Natural killer cell (primary cell): ENCODE results near the gene CDH23. TPM values are rescaled to one million over a fixed set of nuclear protein-coding genes. Genes with fewer than 3 reads are reported as not detected.

Source experiments
- ATAC-seq, 3 donors: fragments of 150-1000 bp in 2 of 3; fragments of 200-7000 bp in 1 of 3; cut with Tn5 transposase; 1 replicate in 1 of 3; 2 replicates in 2 of 3; pipeline ENCODE4 v1.10.0; 2021; ENCODE audit warnings: mild to moderate bottlenecking in 2 of 3, moderate library complexity in 2 of 3
- DNase-seq, 2 donors: peaks; one replicate each; pipeline versions ENCODE4 v3.0.0 to v3.0.0-alpha.2; 2013 to 2021; ENCODE audit warnings: mixed read lengths in 1 of 2
- H3K27ac ChIP-seq: one replicate; pipeline ENCODE4 v1.5.1; 2013; ENCODE audit warnings: mild to moderate bottlenecking, low read length
- H3K27me3 ChIP-seq: one replicate; pipeline ENCODE4 v1.6.1; 2013; ENCODE audit warnings: low read length; ENCODE audit not compliant: control insufficient read depth, insufficient read depth
- H3K36me3 ChIP-seq: one replicate; pipeline ENCODE4 v1.6.1; 2013; ENCODE audit warnings: low read length; ENCODE audit not compliant: control insufficient read depth, insufficient read depth
- H3K4me1 ChIP-seq: one replicate; pipeline ENCODE4 v1.6.1; 2013; ENCODE audit warnings: low read length; ENCODE audit not compliant: control insufficient read depth, insufficient read depth
- H3K4me3 ChIP-seq: one replicate; pipeline ENCODE4 v1.5.1; 2013; ENCODE audit warnings: low read length
- H3K9me3 ChIP-seq: one replicate; pipeline ENCODE4 v1.6.1; 2013; ENCODE audit warnings: low read length; ENCODE audit not compliant: control insufficient read depth, insufficient read depth
- H3K27ac Mint-ChIP-seq, 2 donors: one replicate each; pipeline ENCODE4 v1.8.0; 2022; ENCODE audit warnings: mild to moderate bottlenecking in 2 of 2, mixed read lengths in 2 of 2, moderate library complexity in 1 of 2
- H3K27me3 Mint-ChIP-seq, 2 donors: one replicate each; pipeline ENCODE4 v1.8.0; 2022; ENCODE audit warnings: low read depth in 2 of 2, mixed read lengths in 2 of 2
- H3K36me3 Mint-ChIP-seq: one replicate; pipeline ENCODE4 v1.8.0; 2022; ENCODE audit warnings: mixed read lengths
- H3K4me1 Mint-ChIP-seq, 2 donors: one replicate each; pipeline ENCODE4 v1.8.0; 2022; ENCODE audit warnings: mixed read lengths in 2 of 2
- H3K4me3 Mint-ChIP-seq: one replicate; pipeline ENCODE4 v1.8.0; 2022; ENCODE audit warnings: mild to moderate bottlenecking, moderate library complexity, mixed read lengths
- H3K9me3 Mint-ChIP-seq, 2 donors: one replicate each; pipeline ENCODE4 v1.8.0; 2022; ENCODE audit warnings: mixed read lengths in 2 of 2
- WGBS: methylation state at CpG from one replicate; pipeline ENCODE4 v1.1.7; 2013; ENCODE audit warnings: missing lambda C conversion rate; ENCODE audit not compliant: insufficient coverage; 5-methylcytosine and 5-hydroxymethylcytosine counted together
- intact Hi-C: fragments of 100-400 bp; cut with micrococcal nuclease; formaldehyde crosslinking; loops from one replicate; pipeline ENCODE4 v1.14.2; 2022
- total RNA-seq, 4 donors: library from RNA; stranded (reverse); fragments of 120-200 nt in 1 of 4; gene quantifications; one replicate each; pipeline versions ENCODE4 v1.2.3 to v1.2.4, GENCODE V29; 2013 to 2022
- TF ChIP-seq, protein P1 (sequence below): fragments of 200-600 bp; IDR thresholded peaks from one replicate; pipeline ENCODE4 v1.8.0; 2022; ENCODE audit warnings: antibody characterized with exemption

CDH23 gene
- total RNA-seq, 3 donors from 2014 or later (not counting 1 experiment from before 2014, with no cell fraction given): 1.2 to 6.0 (median 4.3) TPM

DNA sequence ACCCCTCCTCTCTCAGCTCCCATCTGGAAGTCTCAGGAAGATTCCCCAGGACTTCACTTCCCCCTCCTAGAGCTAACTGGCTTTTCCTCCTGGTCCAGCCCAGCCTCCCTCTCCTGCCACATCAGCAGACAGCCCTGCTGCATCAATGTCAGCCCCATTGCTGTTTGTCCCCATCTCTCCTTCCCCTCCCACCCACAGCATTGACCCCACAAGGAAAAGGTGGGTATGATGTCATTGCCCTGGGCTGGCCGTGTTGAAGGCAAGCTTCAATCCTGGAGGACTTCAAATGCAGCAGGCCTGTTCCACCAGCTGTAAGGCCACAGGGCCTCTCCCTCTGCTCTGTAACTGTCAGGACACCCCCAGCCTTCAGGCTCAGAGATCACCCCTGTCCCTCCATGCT lies 256.3 kb downstream of the CDH23 start:
- TF ChIP-seq, protein P1, sequence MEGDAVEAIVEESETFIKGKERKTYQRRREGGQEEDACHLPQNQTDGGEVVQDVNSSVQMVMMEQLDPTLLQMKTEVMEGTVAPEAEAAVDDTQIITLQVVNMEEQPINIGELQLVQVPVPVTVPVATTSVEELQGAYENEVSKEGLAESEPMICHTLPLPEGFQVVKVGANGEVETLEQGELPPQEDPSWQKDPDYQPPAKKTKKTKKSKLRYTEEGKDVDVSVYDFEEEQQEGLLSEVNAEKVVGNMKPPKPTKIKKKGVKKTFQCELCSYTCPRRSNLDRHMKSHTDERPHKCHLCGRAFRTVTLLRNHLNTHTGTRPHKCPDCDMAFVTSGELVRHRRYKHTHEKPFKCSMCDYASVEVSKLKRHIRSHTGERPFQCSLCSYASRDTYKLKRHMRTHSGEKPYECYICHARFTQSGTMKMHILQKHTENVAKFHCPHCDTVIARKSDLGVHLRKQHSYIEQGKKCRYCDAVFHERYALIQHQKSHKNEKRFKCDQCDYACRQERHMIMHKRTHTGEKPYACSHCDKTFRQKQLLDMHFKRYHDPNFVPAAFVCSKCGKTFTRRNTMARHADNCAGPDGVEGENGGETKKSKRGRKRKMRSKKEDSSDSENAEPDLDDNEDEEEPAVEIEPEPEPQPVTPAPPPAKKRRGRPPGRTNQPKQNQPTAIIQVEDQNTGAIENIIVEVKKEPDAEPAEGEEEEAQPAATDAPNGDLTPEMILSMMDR: no peak
- H3K27me3 ChIP-seq: no peaks in the 10 kb centered on the region
- WGBS: 78% methylated on average over 1 of the region's 1 CpG
- intact Hi-C loops: no loop called here
- Mint-ChIP-seq H3K27me3 (no peaks in the 10 kb centered on the region), H3K9me3 (no peaks in the 10 kb centered on the region), H3K27ac (no peak overlapping the region), H3K4me1 (no peaks in the 10 kb centered on the region), H3K4me3 (no peak overlapping the region), H3K36me3 (no peaks in the 10 kb centered on the region)
- ATAC-seq (no peak), DNase-seq (no peak)
- H3K36me3 ChIP-seq: no peaks in the 10 kb centered on the region
- H3K27ac ChIP-seq: no peak overlapping the region
- peaks cover 7% of the 10 kb centered on the region for H3K4me1 ChIP-seq
- no peak overlapping the region for H3K4me3 ChIP-seq
- no peaks in the 10 kb centered on the region for H3K9me3 ChIP-seq

DNA sequence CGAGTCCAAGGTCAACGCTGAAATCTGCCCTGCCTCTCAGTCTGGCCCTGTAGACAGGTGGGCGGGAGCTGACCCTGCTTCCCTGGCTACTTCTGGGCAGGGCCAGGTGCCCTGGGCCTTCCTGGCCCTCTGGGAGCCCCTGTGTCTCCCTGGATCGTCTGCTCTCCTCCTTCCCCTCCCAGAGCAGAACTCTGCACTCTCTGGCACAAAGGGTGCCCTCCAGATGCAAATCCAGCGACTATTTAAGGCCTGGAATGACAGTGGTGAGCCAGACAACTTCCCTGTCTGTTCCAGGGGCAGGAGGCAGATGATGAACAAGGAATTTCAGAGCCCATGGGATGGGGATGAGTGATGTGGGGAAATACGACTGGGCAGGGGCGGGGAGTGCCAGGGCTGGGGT lies 259.5 kb downstream of the CDH23 start:
- no peak for DNase-seq
- H3K36me3 Mint-ChIP-seq: no peaks in the 10 kb centered on the region
- intact Hi-C loops: no loop called here
- Histone ChIP-seq H3K27me3 (no peaks in the 10 kb centered on the region), H3K4me1 (no peaks in the 10 kb centered on the region), H3K36me3 (no peaks in the 10 kb centered on the region), H3K4me3 (no peak overlapping the region), H3K9me3 (no peaks in the 10 kb centered on the region), H3K27ac (no peak overlapping the region)
- no peaks in the 10 kb centered on the region for H3K9me3 Mint-ChIP-seq
- no peak overlapping the region for H3K4me3 Mint-ChIP-seq
- WGBS: 87% methylated on average over 7 of the region's 7 CpGs
- no peaks in the 10 kb centered on the region for H3K27me3 Mint-ChIP-seq
- H3K27ac Mint-ChIP-seq: no peak overlapping the region
- no peaks in the 10 kb centered on the region for H3K4me1 Mint-ChIP-seq
- TF ChIP-seq, protein P1: no peak
- ATAC-seq: no peak

DNA sequence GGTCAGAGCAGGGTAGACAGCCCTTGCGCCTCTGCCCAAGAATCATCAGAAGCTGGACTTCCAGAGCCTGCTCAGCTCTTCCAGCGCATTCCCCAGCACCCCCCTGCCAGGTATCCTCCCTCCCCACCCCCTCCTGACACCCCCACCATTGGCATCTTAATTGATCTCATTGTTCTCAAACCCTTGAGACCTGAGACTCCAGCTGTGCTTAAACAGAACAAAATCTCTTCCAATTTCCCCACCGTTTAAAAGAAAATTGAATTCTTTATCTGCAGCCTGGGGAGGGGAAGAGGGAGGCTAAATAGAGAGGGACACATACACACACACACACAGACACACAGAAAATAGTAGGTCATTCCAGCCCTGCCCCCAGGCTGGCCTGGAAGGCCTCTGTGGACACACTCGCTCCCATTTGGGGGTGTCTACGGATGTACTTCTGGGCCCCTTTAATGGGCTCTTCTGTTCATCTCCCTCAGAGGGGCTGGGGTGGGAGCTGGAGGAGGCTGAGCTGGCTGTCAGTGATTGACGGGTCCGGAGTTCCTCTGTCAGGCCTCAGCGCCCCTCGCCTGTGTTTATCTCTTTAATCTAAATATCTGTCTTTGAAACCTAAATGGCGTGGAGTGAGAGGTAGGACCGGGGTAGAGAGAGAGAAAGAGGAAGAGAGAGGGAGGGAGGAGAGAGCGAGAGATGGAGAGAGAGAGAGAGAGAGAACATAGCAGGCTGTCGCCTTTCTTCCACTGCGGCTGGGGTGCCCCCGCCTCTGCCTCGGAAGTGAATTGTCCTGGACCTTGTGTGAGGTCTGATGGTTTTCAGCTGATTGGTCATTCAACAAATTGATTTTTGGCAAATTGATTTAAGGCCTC lies 261.1 kb downstream of the CDH23 start:
- H3K36me3 ChIP-seq: no peaks in the 10 kb centered on the region
- no peaks in the 10 kb centered on the region for H3K4me1 Mint-ChIP-seq
- no peaks in the 10 kb centered on the region for H3K9me3 ChIP-seq
- ATAC-seq: no peak
- no peaks in the 10 kb centered on the region for H3K36me3 Mint-ChIP-seq
- H3K27ac ChIP-seq: no peak overlapping the region
- DNase-seq: no peak
- 69% methylated on average over 12 of the region's 16 CpGs for WGBS
- no peaks in the 10 kb centered on the region for H3K9me3 Mint-ChIP-seq
- H3K27me3 Mint-ChIP-seq: no peaks in the 10 kb centered on the region
- no peak overlapping the region for H3K27ac Mint-ChIP-seq
- no peaks in the 10 kb centered on the region for H3K27me3 ChIP-seq
- no peak overlapping the region for H3K4me3 ChIP-seq
- TF ChIP-seq, protein P1: no peak
- intact Hi-C loops: no loop called here
- no peak overlapping the region for H3K4me3 Mint-ChIP-seq
- no peaks in the 10 kb centered on the region for H3K4me1 ChIP-seq

DNA sequence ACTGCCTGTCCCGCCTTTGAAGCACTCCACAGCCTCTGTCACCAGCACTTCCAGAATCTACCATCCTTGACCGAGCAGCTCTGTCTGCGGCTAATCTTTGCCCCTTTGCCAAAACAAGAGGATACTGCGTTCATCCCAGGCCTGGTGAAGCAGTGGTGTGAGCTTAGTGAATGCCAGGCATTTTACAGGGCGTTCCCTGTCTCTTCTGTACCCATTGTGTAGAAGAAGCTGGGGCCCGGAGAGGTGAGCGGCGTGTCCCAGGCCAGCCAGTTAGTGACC lies 261.7 kb downstream of the CDH23 start:
- Histone ChIP-seq H3K4me1 (no peaks in the 10 kb centered on the region), H3K4me3 (no peak overlapping the region), H3K9me3 (no peaks in the 10 kb centered on the region), H3K27me3 (no peaks in the 10 kb centered on the region), H3K27ac (no peak overlapping the region), H3K36me3 (no peaks in the 10 kb centered on the region)
- no peaks in the 10 kb centered on the region for H3K36me3 Mint-ChIP-seq
- intact Hi-C loops: no loop called here
- no peak overlapping the region for H3K27ac Mint-ChIP-seq
- no peaks in the 10 kb centered on the region for H3K4me1 Mint-ChIP-seq
- H3K9me3 Mint-ChIP-seq: no peaks in the 10 kb centered on the region
- ATAC-seq: no peak
- WGBS: 90% methylated on average over 8 of the region's 8 CpGs
- DNase-seq: no peak
- H3K27me3 Mint-ChIP-seq: peaks cover 0 to 3% of the 10 kb centered on the region in 2 donors
- TF ChIP-seq, protein P1: no peak
- H3K4me3 Mint-ChIP-seq: no peak overlapping the region
